ENCODE data around the gene LSG1. TPM values are rescaled to one million over a fixed set of nuclear protein-coding genes. Genes with fewer than 3 reads are reported as not detected.
"Not testable (repeated sequence)": the region's sequence is repeated elsewhere in the genome, so short reads cannot be mapped to it uniquely, and the experiment has no call there.

The LSG1 gene
- total and polyA plus RNA-seq, 9 donors: 26.8 to 46.6 (median 31.5) TPM

- H3K36me3 ChIP-seq: no peaks in the 10 kb centered on the region
- H3K4me3 ChIP-seq: peak overlapping the region; percentile 31
- 1 to 2% (median 1%) methylated on average over 53 to 56 of the region's 56 CpGs for WGBS, 3 donors
- intact Hi-C loops (cut with DNase I): no loop called here
- H3K9me3 ChIP-seq: no peaks in the 10 kb centered on the region
- no peaks in the 10 kb centered on the region for H3K27me3 ChIP-seq
- H3K4me1 ChIP-seq (ENCODE audit: insufficient read depth): no peaks in the 10 kb centered on the region
- no peak for TF ChIP-seq EP300 (IDR thresholded peaks at IDR 0.05)
- no peak for TF ChIP-seq CTCF (IDR thresholded peaks at IDR 0.05)
- TF ChIP-seq POLR2A (IDR thresholded peaks at IDR 0.05): no peak
- H3K27ac ChIP-seq: peak overlapping the region; percentile 37 to 43
- DNase-seq: peak; percentile 20 to 65 (median 52)
Observed at GRCh38 chr3:194632809-194633348, 39.1 kb downstream of the LSG1 start.

DNA sequence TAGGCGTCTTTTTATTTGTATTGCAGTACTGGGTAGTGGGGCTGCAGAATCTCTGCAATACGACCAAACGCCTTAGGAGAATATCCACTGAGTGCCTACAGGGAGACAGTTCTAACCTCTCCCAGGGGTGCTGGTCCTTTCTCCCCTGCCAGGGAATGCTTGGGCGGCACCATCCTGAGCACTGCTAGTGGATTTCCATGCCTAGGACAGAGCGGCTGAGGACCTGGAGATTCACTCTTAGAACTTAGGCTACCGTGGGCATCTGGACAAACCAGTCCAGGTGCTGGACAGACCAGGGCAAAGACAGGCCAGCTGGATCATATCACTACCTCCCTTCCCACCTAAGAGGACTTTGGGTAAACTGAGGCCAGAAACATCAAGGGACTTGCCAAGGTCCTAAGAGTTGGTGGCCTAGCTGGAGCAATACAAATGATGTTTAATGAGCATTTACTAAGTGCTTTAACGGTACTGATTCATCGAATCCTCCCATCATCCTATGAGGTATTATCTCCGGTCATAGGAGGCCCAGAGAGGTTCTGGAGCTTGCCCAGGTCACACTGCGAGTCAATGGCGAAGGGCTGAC, 39.7 kb downstream of the LSG1 start:
- Histone ChIP-seq H3K27ac (peak overlapping the region in 1 of 2 donors; percentile 37), H3K9me3 (no peaks in the 10 kb centered on the region), H3K36me3 (no peaks in the 10 kb centered on the region), H3K4me1 (ENCODE audit: insufficient read depth) (no peaks in the 10 kb centered on the region), H3K27me3 (no peaks in the 10 kb centered on the region), H3K4me3 (peak overlapping the region; percentile 31)
- 63 to 75% (median 70%) methylated on average over 11 of the region's 11 CpGs for WGBS, 3 donors
- TF ChIP-seq POLR2A (IDR thresholded peaks at IDR 0.05): no peak
- TF ChIP-seq CTCF (IDR thresholded peaks at IDR 0.05): no peak
- no peak for TF ChIP-seq EP300 (IDR thresholded peaks at IDR 0.05)
- intact Hi-C loops (cut with DNase I): no loop called here
- no peak for DNase-seq

DNA sequence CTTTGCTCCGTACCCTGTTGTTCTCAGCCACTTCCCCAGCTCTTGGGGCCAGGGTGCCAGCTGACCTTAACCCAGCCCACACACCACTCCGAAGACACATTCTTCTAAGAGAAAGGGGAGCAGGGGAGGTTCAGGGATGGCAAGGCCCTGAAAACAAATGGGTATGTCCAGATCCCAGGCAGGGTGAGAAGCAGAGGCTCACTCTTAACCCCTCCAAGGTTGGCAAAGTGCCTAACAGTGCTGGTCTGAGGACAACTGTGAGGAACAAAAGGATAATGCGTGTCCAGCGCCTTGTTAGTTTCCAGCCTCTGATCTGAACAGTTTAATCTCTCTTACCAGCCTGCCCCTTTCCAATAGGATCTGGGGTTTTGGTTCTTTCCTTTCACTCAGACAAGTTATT, 40.3 kb downstream of the LSG1 start:
- no peaks in the 10 kb centered on the region for H3K27me3 ChIP-seq
- 94 to 99% (median 96%) methylated on average over 4 of the region's 4 CpGs for WGBS, 3 donors
- DNase-seq: no peak
- H3K9me3 ChIP-seq: no peaks in the 10 kb centered on the region
- H3K27ac ChIP-seq: no peak overlapping the region
- H3K4me3 ChIP-seq: no peak overlapping the region
- TF ChIP-seq CTCF (IDR thresholded peaks at IDR 0.05): no peak
- TF ChIP-seq EP300 (IDR thresholded peaks at IDR 0.05): no peak
- TF ChIP-seq POLR2A (IDR thresholded peaks at IDR 0.05): no peak
- intact Hi-C loops (cut with DNase I): no loop called here
- H3K4me1 ChIP-seq (ENCODE audit: insufficient read depth): no peaks in the 10 kb centered on the region
- H3K36me3 ChIP-seq: no peaks in the 10 kb centered on the region

- H3K4me3 ChIP-seq; H3K27me3 ChIP-seq; H3K9me3 ChIP-seq; DNase-seq; H3K36me3 ChIP-seq; H3K27ac ChIP-seq; intact Hi-C loops (cut with DNase I); H3K4me1 ChIP-seq (ENCODE audit: insufficient read depth): not testable (repeated sequence)
- 93 to 94% (median 93%) methylated on average over 29 of the region's 29 CpGs for WGBS, 3 donors
Observed at GRCh38 chr3:194630681-194631080, 41.3 kb downstream of the LSG1 start.

- no peaks in the 10 kb centered on the region for H3K36me3 ChIP-seq
- WGBS, 3 donors: 98 to 100% (median 99%) methylated on average over 6 of the region's 6 CpGs
- no peaks in the 10 kb centered on the region for H3K9me3 ChIP-seq
- no peak for DNase-seq
- intact Hi-C loops (cut with DNase I): no loop called here
- TF ChIP-seq EP300 (IDR thresholded peaks at IDR 0.05) (no peak), POLR2A (IDR thresholded peaks at IDR 0.05) (no peak), CTCF (IDR thresholded peaks at IDR 0.05) (no peak)
- no peaks in the 10 kb centered on the region for H3K27me3 ChIP-seq
- H3K4me1 ChIP-seq (ENCODE audit: insufficient read depth): no peaks in the 10 kb centered on the region
- no peak overlapping the region for H3K27ac ChIP-seq
- H3K4me3 ChIP-seq: no peak overlapping the region
Observed at GRCh38 chr3:194624956-194625355, 47.0 kb downstream of the LSG1 start.
